ENCODE data around the gene NLRP5. TPM values are rescaled to one million over a fixed set of nuclear protein-coding genes. Genes with fewer than 3 reads are reported as not detected.
"Not testable (repeated sequence)": the region's sequence is repeated elsewhere in the genome, so short reads cannot be mapped to it uniquely, and the experiment has no call there.

The NLRP5 gene
- total and polyA plus RNA-seq, 2 experiments from 2014 or later: not detected

GRCh38 chr19:56097306-56097705 is 110.7 kb downstream of the NLRP5 start:
- H3K9ac ChIP-seq: no peak overlapping the region
- H3K4me1 ChIP-seq (ENCODE audit: insufficient read depth): no peaks in the 10 kb centered on the region
- no peak overlapping the region for H3K4me3 ChIP-seq
- no peaks in the 10 kb centered on the region for H3F3A ChIP-seq (ENCODE audit: insufficient read depth)
- H3K9me2 ChIP-seq (ENCODE audit: insufficient read depth): no peaks in the 10 kb centered on the region
- H3K36me3 ChIP-seq (ENCODE audit: low read depth): no peaks in the 10 kb centered on the region
- in situ Hi-C loops (cut with MboI): no loop called here
- peaks cover 74% of the 10 kb centered on the region for H3K79me2 ChIP-seq (ENCODE audit: insufficient read depth)
- TF ChIP-seq EZH2 (IDR thresholded peaks at IDR 0.05; ENCODE audit: insufficient read depth, poor library complexity, severe bottlenecking) (no peak), EZH2phosphoT487 (IDR thresholded peaks at IDR 0.05; ENCODE audit: insufficient read depth, low read depth) (no peak)
- H3K4me2 ChIP-seq (ENCODE audit: unreplicated experiment): no peak overlapping the region
- no peak overlapping the region for H2AFZ ChIP-seq
- no peaks in the 10 kb centered on the region for H3K27me3 ChIP-seq (replicated peaks; ENCODE audit: insufficient read depth)
- no peak overlapping the region for H3K27ac ChIP-seq
- no peaks in the 10 kb centered on the region for H3K9me3 ChIP-seq (ENCODE audit: low read depth)
- no peak for DNase-seq
- no peaks in the 10 kb centered on the region; the same call in 1 of the 2 replicates for H4K20me1 ChIP-seq (ENCODE audit: insufficient read depth)
- 94 to 97% methylated on average over 23 of the region's 23 CpGs for WGBS, 2 experiments (ENCODE audit: low coverage in 1 of 2, low lambda C conversion rate in 2 of 2, missing lambda C conversion rate in 2 of 2)

GRCh38 chr19:56097776-56098175 is 111.2 kb downstream of the NLRP5 start:
- H2AFZ ChIP-seq: no peak overlapping the region
- H4K20me1 ChIP-seq (ENCODE audit: insufficient read depth): no peaks in the 10 kb centered on the region; the same call in 1 of the 2 replicates
- no peaks in the 10 kb centered on the region for H3K9me2 ChIP-seq (ENCODE audit: insufficient read depth)
- no peak overlapping the region for H3K27ac ChIP-seq
- H3K4me1 ChIP-seq (ENCODE audit: insufficient read depth): no peaks in the 10 kb centered on the region
- H3K27me3 ChIP-seq (replicated peaks; ENCODE audit: insufficient read depth): no peaks in the 10 kb centered on the region
- H3K79me2 ChIP-seq (ENCODE audit: insufficient read depth): peaks cover 74% of the 10 kb centered on the region
- no peak overlapping the region for H3K9ac ChIP-seq
- TF ChIP-seq EZH2phosphoT487 (IDR thresholded peaks at IDR 0.05; ENCODE audit: insufficient read depth, low read depth) (no peak), EZH2 (IDR thresholded peaks at IDR 0.05; ENCODE audit: insufficient read depth, poor library complexity, severe bottlenecking) (no peak)
- H3F3A ChIP-seq (ENCODE audit: insufficient read depth): no peaks in the 10 kb centered on the region
- no peak overlapping the region for H3K4me2 ChIP-seq (ENCODE audit: unreplicated experiment)
- H3K9me3 ChIP-seq (ENCODE audit: low read depth): no peaks in the 10 kb centered on the region
- 89 to 96% methylated on average over 7 of the region's 7 CpGs for WGBS, 2 experiments (ENCODE audit: low coverage in 1 of 2, low lambda C conversion rate in 2 of 2, missing lambda C conversion rate in 2 of 2)
- no peak overlapping the region for H3K4me3 ChIP-seq
- no peaks in the 10 kb centered on the region for H3K36me3 ChIP-seq (ENCODE audit: low read depth)
- in situ Hi-C loops (cut with MboI): no loop called here
- no peak for DNase-seq

GRCh38 chr19:56098237-56098636 is 111.7 kb downstream of the NLRP5 start:
- H2AFZ ChIP-seq; H4K20me1 ChIP-seq (ENCODE audit: insufficient read depth); in situ Hi-C loops (cut with MboI): not testable (repeated sequence)

GRCh38 chr19:56098731-56099568 is 112.4 kb downstream of the NLRP5 start:
- no peak overlapping the region for H3K4me3 ChIP-seq
- H3K27ac ChIP-seq: no peak overlapping the region
- no peaks in the 10 kb centered on the region for H3F3A ChIP-seq (ENCODE audit: insufficient read depth)
- H3K9me3 ChIP-seq (ENCODE audit: low read depth): no peaks in the 10 kb centered on the region
- H3K4me2 ChIP-seq (ENCODE audit: unreplicated experiment): no peak overlapping the region
- H3K27me3 ChIP-seq (replicated peaks; ENCODE audit: insufficient read depth): no peaks in the 10 kb centered on the region
- H3K4me1 ChIP-seq (ENCODE audit: insufficient read depth): no peaks in the 10 kb centered on the region
- no peaks in the 10 kb centered on the region for H3K9me2 ChIP-seq (ENCODE audit: insufficient read depth)
- no peak overlapping the region for H2AFZ ChIP-seq
- 90 to 92% methylated on average over 25 to 34 of the region's 34 CpGs for WGBS, 2 experiments (ENCODE audit: low coverage in 1 of 2, low lambda C conversion rate in 2 of 2, missing lambda C conversion rate in 2 of 2)
- TF ChIP-seq EZH2phosphoT487 (IDR thresholded peaks at IDR 0.05; ENCODE audit: insufficient read depth, low read depth): no peak
- no peak for TF ChIP-seq EZH2 (IDR thresholded peaks at IDR 0.05; ENCODE audit: insufficient read depth, poor library complexity, severe bottlenecking)
- no peak overlapping the region for H3K9ac ChIP-seq
- in situ Hi-C loops (cut with MboI): no loop called here
- peaks cover 72% of the 10 kb centered on the region for H3K79me2 ChIP-seq (ENCODE audit: insufficient read depth)
- H4K20me1 ChIP-seq (ENCODE audit: insufficient read depth): no peaks in the 10 kb centered on the region; the same call in 1 of the 2 replicates
- no peaks in the 10 kb centered on the region for H3K36me3 ChIP-seq (ENCODE audit: low read depth)
- no peak for DNase-seq

More at GRCh38 chr19:56098237-56098636, 111.7 kb downstream of the NLRP5 start:
- not testable (repeated sequence) for H3F3A ChIP-seq (ENCODE audit: insufficient read depth); DNase-seq; H3K4me2 ChIP-seq (ENCODE audit: unreplicated experiment); H3K27me3 ChIP-seq (replicated peaks; ENCODE audit: insufficient read depth); H3K4me1 ChIP-seq (ENCODE audit: insufficient read depth); H3K9me3 ChIP-seq (ENCODE audit: low read depth); H3K9ac ChIP-seq; H3K36me3 ChIP-seq (ENCODE audit: low read depth); H3K9me2 ChIP-seq (ENCODE audit: insufficient read depth); H3K27ac ChIP-seq; H3K4me3 ChIP-seq
- H3K79me2 ChIP-seq (ENCODE audit: insufficient read depth): peaks cover 74% of the 10 kb centered on the region
- 95 to 98% methylated on average over 10 to 21 of the region's 21 CpGs for WGBS, 2 experiments (ENCODE audit: low coverage in 1 of 2, low lambda C conversion rate in 2 of 2, missing lambda C conversion rate in 2 of 2)

Data from GM23248 (cell line).